GM12878 (cell line): ENCODE measurements around the gene ACVR1B. TPM values are rescaled to one million over a fixed set of nuclear protein-coding genes. Genes with fewer than 3 reads are reported as not detected.

Experiments used
- ATAC-seq: fragments of 200-7000 bp; cut with Tn5 transposase; 3 replicates; pipeline ENCODE4 v1.9.1; 2020; ENCODE audit warnings: mild to moderate bottlenecking, moderate library complexity
- BruUV-seq: library from RNA; stranded (reverse); fragments of 400-500 nt; replicated peaks from 2 replicates; lab custom pipeline; 2021; lab: Mats Ljungman, UMichigan
- CTCF ChIA-PET: fragments of 300-600 bp; sonication (Branson Sonifier 250); formaldehyde crosslinking; extraction: SDS; loops from one replicate; lab custom pipeline; 2021; ENCODE audit warnings: inconsistent platforms; lab: Yijun Ruan, JAX
- POLR2A ChIA-PET: fragments of 350-600 bp; formaldehyde crosslinking; extraction: SDS; loops from one replicate; lab custom pipeline; 2021; ENCODE audit warnings: inconsistent platforms; lab: Charles Lee
- RAD21 ChIA-PET: fragments of 300-600 bp; sonication (Branson Sonifier 250); formaldehyde crosslinking; loops from one replicate; lab custom pipeline; 2023; ENCODE audit warnings: antibody characterized with exemption; ENCODE audit not compliant: unreplicated experiment; lab: Charles Lee
- SMC1A ChIA-PET: fragments of 300-600 bp; sonication (Branson Sonifier 250); formaldehyde crosslinking; loops from one replicate; lab custom pipeline; 2023; ENCODE audit not compliant: unreplicated experiment, uncharacterized antibody; lab: Charles Lee
- DNase-seq: peaks from one replicate; pipeline ENCODE4 v3.0.0-alpha.2; 2011; ENCODE audit warnings: low read depth, low spot score
- FAIRE-seq: peaks from 3 replicates; lab custom pipeline; 2011; peaks lifted over from hg19 to GRCh38; lab: Jason Lieb, UNC
- H2AFZ ChIP-seq: 2 replicates; pipeline ENCODE4 v1.6.0; 2011; ENCODE audit warnings: low read depth, low read length, control low read depth; ENCODE audit not compliant: control insufficient read depth
- H3K27ac ChIP-seq: 2 replicates; pipeline ENCODE4 v1.5.1; 2011; ENCODE audit warnings: control low read depth; ENCODE audit not compliant: control insufficient read depth, insufficient read depth
- H3K27me3 ChIP-seq, 2 experiments: replicated peaks in 1 of 2; 2 replicates each; pipeline versions ENCODE4 v1.6.0 to v1.6.1; 2011; ENCODE audit warnings: low read length in 1 of 2; ENCODE audit not compliant: control insufficient read depth in 2 of 2, insufficient read depth in 2 of 2
- H3K36me3 ChIP-seq, 2 experiments: 2 replicates each; pipeline ENCODE4 v1.5.1; 2011; ENCODE audit warnings: low read length in 1 of 2; ENCODE audit not compliant: control insufficient read depth in 2 of 2, insufficient read depth in 2 of 2
- H3K4me1 ChIP-seq: 2 replicates; pipeline ENCODE4 v1.6.1; 2011; ENCODE audit warnings: mild to moderate bottlenecking, low read length, moderate library complexity, mixed read lengths; ENCODE audit not compliant: control insufficient read depth, insufficient read depth
- H3K4me2 ChIP-seq: 2 replicates; pipeline ENCODE4 v1.6.0; 2011; ENCODE audit warnings: control low read depth; ENCODE audit not compliant: control insufficient read depth, insufficient read depth
- H3K4me3 ChIP-seq: fragments of 200-600 bp; sonication (generic); 2 replicates; pipeline ENCODE4 v1.5.1; 2016
- H3K79me2 ChIP-seq: 2 replicates; pipeline ENCODE4 v1.6.0; 2011; ENCODE audit warnings: low read length; ENCODE audit not compliant: control insufficient read depth, insufficient read depth
- H3K9ac ChIP-seq: 2 replicates; pipeline ENCODE4 v1.8.0; 2011; ENCODE audit warnings: low read length, control low read depth, mixed read lengths; ENCODE audit not compliant: control insufficient read depth, insufficient read depth
- H3K9me3 ChIP-seq: replicated peaks from 3 replicates; pipeline ENCODE4 v1.5.1; 2011; ENCODE audit warnings: mild to moderate bottlenecking, low read length; ENCODE audit not compliant: control insufficient read depth, insufficient read depth
- H4K20me1 ChIP-seq: 2 replicates; pipeline ENCODE4 v1.6.0; 2011; ENCODE audit not compliant: control insufficient read depth, insufficient read depth
- ATF7 ChIP-seq: fragments of 450-650 bp; IDR thresholded peaks from 2 replicates; pipeline ENCODE4 v1.6.1; 2016; ENCODE audit warnings: low read depth, mild to moderate bottlenecking
- GABPA ChIP-seq: IDR thresholded peaks from 2 replicates; pipeline ENCODE4 v1.6.1; 2014; ENCODE audit warnings: antibody characterized with exemption, low read depth, mild to moderate bottlenecking, inconsistent platforms
- HSF1 ChIP-seq: fragments of 150-350 bp; IDR thresholded peaks from 2 replicates; pipeline ENCODE4 v1.6.1; 2014; ENCODE audit warnings: mild to moderate bottlenecking, low read depth, low read length
- IKZF1 ChIP-seq: fragments of 450-650 bp; conservative IDR thresholded peaks from 2 replicates; pipeline ENCODE4 v1.6.1; 2017; ENCODE audit warnings: antibody characterized with exemption, mild to moderate bottlenecking
- NBN ChIP-seq: fragments of 450-650 bp; IDR thresholded peaks from 2 replicates; pipeline ENCODE4 v1.6.1; 2016
- ZNF384 ChIP-seq: IDR thresholded peaks from 2 replicates; pipeline ENCODE4 v1.6.1; 2012; ENCODE audit warnings: low read depth, mild to moderate bottlenecking, low read length, improper control_type of control experiment, borderline replicate concordance
- ZNF622 ChIP-seq: fragments of 450-650 bp; IDR thresholded peaks from 2 replicates; pipeline ENCODE4 v1.6.1; 2017; ENCODE audit warnings: mild to moderate bottlenecking, inconsistent platforms
- ZZZ3 ChIP-seq: IDR thresholded peaks from 2 replicates; pipeline ENCODE4 v1.6.1; 2011; ENCODE audit warnings: low read depth; ENCODE audit not compliant: control insufficient read depth, insufficient read length
- WGBS: methylation state at CpG from one replicate; pipeline ENCODE4 v1.1.6; 2016; ENCODE audit warnings: low lambda C conversion rate; ENCODE audit not compliant: insufficient replicate concordance, insufficient coverage; ENCODE audit errors: missing lambda C conversion rate; 5-methylcytosine and 5-hydroxymethylcytosine counted together
- in situ Hi-C: fragments of 300-500 bp; cut with MboI; formaldehyde crosslinking; loops from 9 replicates; pipeline ENCODE4 v1.14.3; 2018; ENCODE audit warnings: mixed read lengths
- intact Hi-C: fragments of 100-400 bp; cut with micrococcal nuclease; formaldehyde crosslinking; loops from one replicate; pipeline ENCODE4 v1.14.2; 2022; ENCODE audit not compliant: unreplicated experiment
- polyA plus RNA-seq, 11 experiments: library from polyadenylated mRNA; depleted of rRNA in 4 of 11; unstranded in 6 of 11; stranded (reverse) in 5 of 11; fragments of >200 nt; fragmentation: Nextera tagmentation in 4 of 11; fragmentation: Illumina TruSeq in 1 of 11; extraction: Ambion mirVana in 4 of 11; extraction: Trizol in 1 of 11; gene quantifications; 1 replicate in 1 of 11; 2 replicates in 10 of 11; pipeline versions ENCODE4 v1.2.1 to v1.2.3, GENCODE V29; 2011 to 2016; ENCODE audit warnings: inconsistent platforms in 2 of 11, missing spikeins in 2 of 11, low read depth in 1 of 11
- total RNA-seq, 4 experiments: library from RNA; depleted of rRNA in 3 of 4; stranded (reverse); fragments of >200 nt in 3 of 4; fragmentation: Illumina TruSeq in 1 of 4; extraction: Trizol in 1 of 4; gene quantifications; 2 replicates each; pipeline versions ENCODE4 v1.2.1 to v1.2.3, GENCODE V29; 2013 to 2021
- TF ChIP-seq, protein P1 (sequence below): fragments of 450-650 bp; IDR thresholded peaks from 2 replicates; pipeline ENCODE4 v1.6.1; 2017; ENCODE audit warnings: antibody characterized with exemption, mild to moderate bottlenecking, moderate library complexity
- TF ChIP-seq, protein P2 (sequence below): IDR thresholded peaks from 2 replicates; pipeline ENCODE4 v1.6.1; 2011; ENCODE audit warnings: borderline replicate concordance, low read depth, mild to moderate bottlenecking, moderate library complexity, low read length; ENCODE audit not compliant: insufficient read depth, poor library complexity, severe bottlenecking
- TF ChIP-seq, protein P3 (sequence below): fragments of 450-650 bp; IDR thresholded peaks from 2 replicates; pipeline ENCODE4 v1.6.1; 2016; ENCODE audit warnings: mild to moderate bottlenecking

ACVR1B gene
- total and polyA plus RNA-seq, 10 of the 15 experiments (the other 5 are each of a cell fraction or from before 2014, with no cell fraction given), result 0.02 to 0.69 (median 0.16) TPM; not detected in 2

GRCh38 chr12:51906430-51907082, 44.9 kb upstream of the ACVR1B start (continued):
- TF ChIP-seq, protein P1, sequence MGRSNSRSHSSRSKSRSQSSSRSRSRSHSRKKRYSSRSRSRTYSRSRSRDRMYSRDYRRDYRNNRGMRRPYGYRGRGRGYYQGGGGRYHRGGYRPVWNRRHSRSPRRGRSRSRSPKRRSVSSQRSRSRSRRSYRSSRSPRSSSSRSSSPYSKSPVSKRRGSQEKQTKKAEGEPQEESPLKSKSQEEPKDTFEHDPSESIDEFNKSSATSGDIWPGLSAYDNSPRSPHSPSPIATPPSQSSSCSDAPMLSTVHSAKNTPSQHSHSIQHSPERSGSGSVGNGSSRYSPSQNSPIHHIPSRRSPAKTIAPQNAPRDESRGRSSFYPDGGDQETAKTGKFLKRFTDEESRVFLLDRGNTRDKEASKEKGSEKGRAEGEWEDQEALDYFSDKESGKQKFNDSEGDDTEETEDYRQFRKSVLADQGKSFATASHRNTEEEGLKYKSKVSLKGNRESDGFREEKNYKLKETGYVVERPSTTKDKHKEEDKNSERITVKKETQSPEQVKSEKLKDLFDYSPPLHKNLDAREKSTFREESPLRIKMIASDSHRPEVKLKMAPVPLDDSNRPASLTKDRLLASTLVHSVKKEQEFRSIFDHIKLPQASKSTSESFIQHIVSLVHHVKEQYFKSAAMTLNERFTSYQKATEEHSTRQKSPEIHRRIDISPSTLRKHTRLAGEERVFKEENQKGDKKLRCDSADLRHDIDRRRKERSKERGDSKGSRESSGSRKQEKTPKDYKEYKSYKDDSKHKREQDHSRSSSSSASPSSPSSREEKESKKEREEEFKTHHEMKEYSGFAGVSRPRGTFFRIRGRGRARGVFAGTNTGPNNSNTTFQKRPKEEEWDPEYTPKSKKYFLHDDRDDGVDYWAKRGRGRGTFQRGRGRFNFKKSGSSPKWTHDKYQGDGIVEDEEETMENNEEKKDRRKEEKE, result no peak
- TF ChIP-seq NBN (no peak), ATF7 (no peak), HSF1 (no peak), IKZF1 (no peak), ZNF384 (no peak)

DNA sequence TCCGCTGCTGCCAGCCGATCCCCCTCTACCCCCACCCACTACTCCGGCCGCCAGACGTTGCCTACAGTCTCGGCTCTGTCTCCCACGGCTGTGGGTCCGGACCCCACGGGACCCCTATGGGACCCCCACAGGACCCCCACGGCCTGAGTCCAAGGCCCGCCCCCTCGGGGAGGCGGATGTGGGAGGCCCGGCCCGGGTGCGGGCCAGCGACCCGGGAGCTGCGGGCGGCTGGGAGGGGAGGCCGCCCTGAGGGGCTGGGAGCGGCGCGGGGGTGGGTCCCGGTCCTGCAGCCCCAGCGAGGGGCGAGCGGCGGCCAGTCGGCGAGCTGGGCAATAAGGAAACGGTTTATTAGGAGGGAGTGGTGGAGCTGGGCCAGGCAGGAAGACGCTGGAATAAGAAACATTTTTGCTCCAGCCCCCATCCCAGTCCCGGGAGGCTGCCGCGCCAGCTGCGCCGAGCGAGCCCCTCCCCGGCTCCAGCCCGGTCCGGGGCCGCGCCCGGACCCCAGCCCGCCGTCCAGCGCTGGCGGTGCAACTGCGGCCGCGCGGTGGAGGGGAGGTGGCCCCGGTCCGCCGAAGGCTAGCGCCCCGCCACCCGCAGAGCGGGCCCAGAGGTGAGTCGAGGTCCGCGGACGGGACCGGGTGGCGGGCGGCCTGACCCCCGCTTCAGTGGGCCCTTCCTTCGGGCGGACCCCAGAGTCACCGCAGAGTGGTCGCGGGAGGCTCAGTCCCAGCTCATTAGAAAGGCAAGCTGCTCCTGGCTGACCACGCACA, 44.2 kb upstream of the ACVR1B start, which contains the start of gene ACVRL1:
ACVRL1 (plus strand) TSS at position 422 of the 773 bp plus-strand sequence. CDS start 4,971 bp downstream, outside the sequence.
- peaks cover 12% of the 10 kb centered on the region for H3K4me1 ChIP-seq
- no peaks in the 10 kb centered on the region for H4K20me1 ChIP-seq
- ChIA-PET CTCF (no interaction called here), POLR2A (no interaction called here), SMC1A (no interaction called here), RAD21 (no interaction called here)
- ATAC-seq, result no peak
- intact Hi-C loops, result no loop called here
- 43% methylated on average over 37 of the region's 74 CpGs for WGBS
- no peaks in the 10 kb centered on the region for H3K9me3 ChIP-seq
- no peaks in the 10 kb centered on the region for H3K79me2 ChIP-seq
- H3K9ac ChIP-seq, result no peak within 1 kb of the TSS
- peaks cover 12 to 14% of the 10 kb centered on the region in 2 experiments for H3K27me3 ChIP-seq
- H3K4me2 ChIP-seq, result no peak within 1 kb of the TSS
- FAIRE-seq, result no peak
- H3K36me3 ChIP-seq, result no peaks in the 10 kb centered on the region
- H3K4me3 ChIP-seq, result no peak within 1 kb of the TSS
- no peak for DNase-seq
- BruUV-seq, result no TSS peak
- H3K27ac ChIP-seq, result no peak within 1 kb of the TSS
- no peak within 1 kb of the TSS for H2AFZ ChIP-seq
- in situ Hi-C loops, result no loop called here
- TF ChIP-seq ZZZ3 (no peak), ZNF622 (no peak), GABPA (no peak)
- TF ChIP-seq, protein P2, sequence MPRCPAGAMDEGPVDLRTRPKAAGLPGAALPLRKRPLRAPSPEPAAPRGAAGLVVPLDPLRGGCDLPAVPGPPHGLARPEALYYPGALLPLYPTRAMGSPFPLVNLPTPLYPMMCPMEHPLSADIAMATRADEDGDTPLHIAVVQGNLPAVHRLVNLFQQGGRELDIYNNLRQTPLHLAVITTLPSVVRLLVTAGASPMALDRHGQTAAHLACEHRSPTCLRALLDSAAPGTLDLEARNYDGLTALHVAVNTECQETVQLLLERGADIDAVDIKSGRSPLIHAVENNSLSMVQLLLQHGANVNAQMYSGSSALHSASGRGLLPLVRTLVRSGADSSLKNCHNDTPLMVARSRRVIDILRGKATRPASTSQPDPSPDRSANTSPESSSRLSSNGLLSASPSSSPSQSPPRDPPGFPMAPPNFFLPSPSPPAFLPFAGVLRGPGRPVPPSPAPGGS, result no peak
- TF ChIP-seq, protein P3, sequence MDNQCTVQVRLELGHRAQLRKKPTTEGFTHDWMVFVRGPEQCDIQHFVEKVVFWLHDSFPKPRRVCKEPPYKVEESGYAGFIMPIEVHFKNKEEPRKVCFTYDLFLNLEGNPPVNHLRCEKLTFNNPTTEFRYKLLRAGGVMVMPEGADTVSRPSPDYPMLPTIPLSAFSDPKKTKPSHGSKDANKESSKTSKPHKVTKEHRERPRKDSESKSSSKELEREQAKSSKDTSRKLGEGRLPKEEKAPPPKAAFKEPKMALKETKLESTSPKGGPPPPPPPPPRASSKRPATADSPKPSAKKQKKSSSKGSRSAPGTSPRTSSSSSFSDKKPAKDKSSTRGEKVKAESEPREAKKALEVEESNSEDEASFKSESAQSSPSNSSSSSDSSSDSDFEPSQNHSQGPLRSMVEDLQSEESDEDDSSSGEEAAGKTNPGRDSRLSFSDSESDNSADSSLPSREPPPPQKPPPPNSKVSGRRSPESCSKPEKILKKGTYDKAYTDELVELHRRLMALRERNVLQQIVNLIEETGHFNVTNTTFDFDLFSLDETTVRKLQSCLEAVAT, result no peak
